ENCODE results near the gene DAZAP1. TPM values are rescaled to one million over a fixed set of nuclear protein-coding genes. Genes with fewer than 3 reads are reported as not detected.

DAZAP1 gene
- total RNA-seq, 4 donors from 2014 or later: 1.2 to 102 (median 23.8) TPM

GRCh38 chr19:1467490-1468273 lies 60.3 kb downstream of the DAZAP1 start:
- no peak for DNase-seq
- TF ChIP-seq POLR2A (IDR thresholded peaks at IDR 0.05): no peak
- TF ChIP-seq CTCF (IDR thresholded peaks at IDR 0.05): no peak
- no peaks in the 10 kb centered on the region for H3K9me3 ChIP-seq
- no peak overlapping the region for H3K27ac ChIP-seq
- peaks cover 32 to 40% of the 10 kb centered on the region in 2 donors for H3K27me3 ChIP-seq
- intact Hi-C loops (cut with DNase I; ENCODE audit: low total_unique reads): no loop called here
- no peaks in the 10 kb centered on the region for H3K36me3 ChIP-seq
- H3K4me3 ChIP-seq: no peak overlapping the region
- peaks cover 12 to 53% of the 10 kb centered on the region in 2 donors for H3K4me1 ChIP-seq

- Histone ChIP-seq H3K4me3 (no peak overlapping the region), H3K9me3 (no peaks in the 10 kb centered on the region), H3K27ac (no peak overlapping the region), H3K36me3 (no peaks in the 10 kb centered on the region), H3K4me1 (peaks cover 12 to 53% of the 10 kb centered on the region in 2 donors), H3K27me3 (peaks cover 32 to 43% of the 10 kb centered on the region in 2 donors)
- intact Hi-C loops (cut with DNase I; ENCODE audit: low total_unique reads): no loop called here
- DNase-seq: no peak
- TF ChIP-seq POLR2A (IDR thresholded peaks at IDR 0.05) (no peak), CTCF (IDR thresholded peaks at IDR 0.05) (no peak)
Measured at GRCh38 chr19:1468274-1468820, 61.0 kb downstream of the DAZAP1 start.

- intact Hi-C loops (cut with DNase I; ENCODE audit: low total_unique reads): no loop called here
- H3K27ac ChIP-seq: no peak overlapping the region
- H3K4me1 ChIP-seq: peaks cover 12 to 53% of the 10 kb centered on the region in 2 donors
Measured at GRCh38 chr19:1468821-1469254, 61.5 kb downstream of the DAZAP1 start.

GRCh38 chr19:1469255-1470054 lies 62.1 kb downstream of the DAZAP1 start:
- Histone ChIP-seq H3K4me3 (peak overlapping the region in 1 of 2 donors; percentile 35), H3K9me3 (no peaks in the 10 kb centered on the region), H3K4me1 (peaks cover 12 to 53% of the 10 kb centered on the region in 2 donors), H3K27ac (no peak overlapping the region), H3K27me3 (peaks cover 32 to 44% of the 10 kb centered on the region in 2 donors), H3K36me3 (no peaks in the 10 kb centered on the region)
- intact Hi-C loops (cut with DNase I; ENCODE audit: low total_unique reads): no loop called here
- TF ChIP-seq CTCF (IDR thresholded peaks at IDR 0.05) (no peak), POLR2A (IDR thresholded peaks at IDR 0.05) (no peak)
- no peak for DNase-seq

More at GRCh38 chr19:1468821-1469254, 61.5 kb downstream of the DAZAP1 start:
- peaks cover 32 to 44% of the 10 kb centered on the region in 2 donors for H3K27me3 ChIP-seq
- no peaks in the 10 kb centered on the region for H3K36me3 ChIP-seq
- TF ChIP-seq CTCF (IDR thresholded peaks at IDR 0.05) (no peak), POLR2A (IDR thresholded peaks at IDR 0.05) (no peak)
- H3K4me3 ChIP-seq: no peak overlapping the region
- no peaks in the 10 kb centered on the region for H3K9me3 ChIP-seq
- no peak for DNase-seq

GRCh38 chr19:1470055-1470304 lies 62.6 kb downstream of the DAZAP1 start:
- H3K9me3 ChIP-seq: no peaks in the 10 kb centered on the region
- no peaks in the 10 kb centered on the region for H3K36me3 ChIP-seq
- H3K27me3 ChIP-seq: peaks cover 32 to 44% of the 10 kb centered on the region in 2 donors
- no peak for TF ChIP-seq POLR2A (IDR thresholded peaks at IDR 0.05)
- TF ChIP-seq CTCF (IDR thresholded peaks at IDR 0.05): no peak
- DNase-seq: no peak
- no peak overlapping the region for H3K27ac ChIP-seq
- H3K4me1 ChIP-seq: peaks cover 12 to 53% of the 10 kb centered on the region in 2 donors
- intact Hi-C loops (cut with DNase I; ENCODE audit: low total_unique reads): no loop called here
- H3K4me3 ChIP-seq: peak overlapping the region; percentile 8 to 35
